Frontal cortex (tissue), 4 donors: Measurements from ENCODE around the gene JPH3. TPM values are rescaled to one million over a fixed set of nuclear protein-coding genes. Genes with fewer than 3 reads are reported as not detected.

Experiments used
- DNase-seq, 2 donors: peaks; one replicate each; pipeline ENCODE4 v3.0.0; 2012; ENCODE audit warnings: low spot score in 2 of 2
- FAIRE-seq: peaks from 2 replicates; lab custom pipeline; 2012; peaks lifted over from hg19 to GRCh38; lab: Jason Lieb, UNC
- total RNA-seq: library from RNA; depleted of rRNA; stranded (reverse); fragments of >200 nt; gene quantifications from one replicate; pipeline ENCODE4 v1.2.3, GENCODE V29; 2014
- donor health status: control.
- donor health status: control.
- donor health status: control.

Gene JPH3
- total RNA-seq, 1 donor from 2014 or later, result 48.1 TPM

GRCh38 chr16:87595712-87596111 is 6.6 kb upstream of the JPH3 start:
- FAIRE-seq (no peak), DNase-seq (no peak)

GRCh38 chr16:87597324-87597830 is 4.9 kb upstream of the JPH3 start:
- FAIRE-seq (no peak), DNase-seq (no peak)

- DNase-seq (no peak), FAIRE-seq (no peak)
These were observed 3.9 kb upstream of the JPH3 start for GRCh38 chr16:87598431-87598830.

- FAIRE-seq (no peak), DNase-seq (no peak)
These were observed 2.1 kb upstream of the JPH3 start for GRCh38 chr16:87600246-87600645.

GRCh38 chr16:87601401-87601981 is 817 bp upstream of the JPH3 start:
- DNase-seq, result no peak

GRCh38 chr16:87602821-87603683 is 744 bp downstream of the JPH3 start:
- DNase-seq (no peak), FAIRE-seq (no peak)

More at GRCh38 chr16:87601401-87601981, 817 bp upstream of the JPH3 start:
- no peak for FAIRE-seq

- no peak for FAIRE-seq
- no peak for DNase-seq
These were observed 1.7 kb downstream of the JPH3 start for GRCh38 chr16:87603684-87604633.

- no peak for FAIRE-seq
These were observed 2.4 kb downstream of the JPH3 start for GRCh38 chr16:87604634-87605111.

GRCh38 chr16:87607223-87607622 is 4.9 kb downstream of the JPH3 start:
- FAIRE-seq, result no peak
- no peak for DNase-seq

More at GRCh38 chr16:87604634-87605111, 2.4 kb downstream of the JPH3 start:
- DNase-seq, result no peak

GRCh38 chr16:87607871-87608270 is 5.6 kb downstream of the JPH3 start:
- DNase-seq, result no peak
- no peak for FAIRE-seq

- DNase-seq (no peak), FAIRE-seq (no peak)
These were observed 6.2 kb downstream of the JPH3 start for GRCh38 chr16:87608400-87608985.

- FAIRE-seq, result no peak
These were observed 7.7 kb downstream of the JPH3 start for GRCh38 chr16:87610026-87610425.

GRCh38 chr16:87611456-87611855 is 9.1 kb downstream of the JPH3 start:
- FAIRE-seq, result no peak
- DNase-seq, result no peak

More at GRCh38 chr16:87610026-87610425, 7.7 kb downstream of the JPH3 start:
- DNase-seq, result no peak

GRCh38 chr16:87613961-87614360 is 11.7 kb downstream of the JPH3 start:
- DNase-seq (no peak), FAIRE-seq (no peak)

- FAIRE-seq (no peak), DNase-seq (no peak)
These were observed 13.3 kb downstream of the JPH3 start for GRCh38 chr16:87615621-87616041.

- no peak for FAIRE-seq
- no peak for DNase-seq
These were observed 14.2 kb downstream of the JPH3 start for GRCh38 chr16:87616556-87616955.

GRCh38 chr16:87618216-87618615 is 15.9 kb downstream of the JPH3 start:
- no peak for FAIRE-seq
- no peak for DNase-seq

- FAIRE-seq (no peak), DNase-seq (no peak)
These were observed 17.3 kb downstream of the JPH3 start for GRCh38 chr16:87619360-87620200.

- no peak for FAIRE-seq
- no peak for DNase-seq
These were observed 17.8 kb downstream of the JPH3 start for GRCh38 chr16:87620201-87620495.
